ENCODE data around the gene CPSF4L. TPM values are rescaled to one million over a fixed set of nuclear protein-coding genes. Genes with fewer than 3 reads are reported as not detected.

CPSF4L gene
- total RNA-seq, 1 experiment from 2014 or later, result not detected

- ChIA-PET POLR2A (ENCODE audit: low non-redundant PET) (no interaction called here), CTCF (no interaction called here)
- no peaks in the 10 kb centered on the region for H3K9me3 ChIP-seq (ENCODE audit: low read depth, low read length, poor library complexity, severe bottlenecking)
- H3K36me3 ChIP-seq (ENCODE audit: insufficient read depth, low read length, poor library complexity, severe bottlenecking), result no peaks in the 10 kb centered on the region
- no peak for DNase-seq (ENCODE audit: low spot score)
- no peaks in the 10 kb centered on the region for H3K27me3 ChIP-seq (replicated peaks; ENCODE audit: insufficient read depth, low read depth, low read length, poor library complexity)
- no peak for TF ChIP-seq CTCF (conservative IDR thresholded peaks at IDR 0.05; ENCODE audit: low read depth, low read length)
- no peak for TF ChIP-seq EZH2 (IDR thresholded peaks at IDR 0.05; ENCODE audit: borderline replicate concordance, low read depth, low read length, poor library complexity, severe bottlenecking)
- no peak overlapping the region for H3K27ac ChIP-seq (ENCODE audit: low read depth, low read length, poor library complexity, severe bottlenecking)
- no TSS peak for BruUV-seq (replicated peaks)
- no peak overlapping the region for H3K4me3 ChIP-seq (ENCODE audit: low read depth, low read length, poor library complexity, severe bottlenecking)
- intact Hi-C loops (cut with micrococcal nuclease; ENCODE audit: unreplicated experiment), result no loop called here
- H3K4me1 ChIP-seq (ENCODE audit: insufficient read depth, low read length, poor library complexity, severe bottlenecking), result no peaks in the 10 kb centered on the region
Measured at GRCh38 chr17:73261952-73262675, 434 bp upstream of the CPSF4L start.

- no peaks in the 10 kb centered on the region for H3K9me3 ChIP-seq (ENCODE audit: low read depth, low read length, poor library complexity, severe bottlenecking)
- no peak overlapping the region for H3K4me3 ChIP-seq (ENCODE audit: low read depth, low read length, poor library complexity, severe bottlenecking)
- no peaks in the 10 kb centered on the region for H3K36me3 ChIP-seq (ENCODE audit: insufficient read depth, low read length, poor library complexity, severe bottlenecking)
- no TSS peak for BruUV-seq (replicated peaks)
- CTCF ChIA-PET, result interaction anchor here (2.3 kb wide), 1 partner anchor 112 kb away, joined by 7 read pairs; no protein-coding TSS in a partner anchor
- TF ChIP-seq CTCF (conservative IDR thresholded peaks at IDR 0.05; ENCODE audit: low read depth, low read length) (no peak), EZH2 (IDR thresholded peaks at IDR 0.05; ENCODE audit: borderline replicate concordance, low read depth, low read length, poor library complexity, severe bottlenecking) (no peak)
- H3K27ac ChIP-seq (ENCODE audit: low read depth, low read length, poor library complexity, severe bottlenecking), result no peak overlapping the region
- intact Hi-C loops (cut with micrococcal nuclease; ENCODE audit: unreplicated experiment), result loop anchor here (5.0 kb wide), 1 partner anchor 920 kb away; no protein-coding TSS in a partner anchor
- POLR2A ChIA-PET (ENCODE audit: low non-redundant PET), result no interaction called here
- H3K27me3 ChIP-seq (replicated peaks; ENCODE audit: insufficient read depth, low read depth, low read length, poor library complexity), result no peaks in the 10 kb centered on the region
- H3K4me1 ChIP-seq (ENCODE audit: insufficient read depth, low read length, poor library complexity, severe bottlenecking), result no peaks in the 10 kb centered on the region
- DNase-seq (ENCODE audit: low spot score), result no peak
Measured at GRCh38 chr17:73257516-73257915, 4.2 kb downstream of the CPSF4L start.

- H3K9me3 ChIP-seq (ENCODE audit: low read depth, low read length, poor library complexity, severe bottlenecking), result no peaks in the 10 kb centered on the region
- no TSS peak for BruUV-seq (replicated peaks)
- POLR2A ChIA-PET (ENCODE audit: low non-redundant PET), result no interaction called here
- no peaks in the 10 kb centered on the region for H3K36me3 ChIP-seq (ENCODE audit: insufficient read depth, low read length, poor library complexity, severe bottlenecking)
- intact Hi-C loops (cut with micrococcal nuclease; ENCODE audit: unreplicated experiment), result loop anchor here (1.0 to 5.0 kb wide), 2 partner anchors 114 to 921 kb away; no protein-coding TSS in a partner anchor
- CTCF ChIA-PET, result interaction anchor here (0.5 to 4.1 kb wide), 2 partner anchors 104 to 113 kb away, joined by 8 to 34 read pairs; no protein-coding TSS in a partner anchor
- TF ChIP-seq CTCF (conservative IDR thresholded peaks at IDR 0.05; ENCODE audit: low read depth, low read length) (no peak), EZH2 (IDR thresholded peaks at IDR 0.05; ENCODE audit: borderline replicate concordance, low read depth, low read length, poor library complexity, severe bottlenecking) (no peak)
- no peak for DNase-seq (ENCODE audit: low spot score)
- no peaks in the 10 kb centered on the region for H3K4me1 ChIP-seq (ENCODE audit: insufficient read depth, low read length, poor library complexity, severe bottlenecking)
- H3K27ac ChIP-seq (ENCODE audit: low read depth, low read length, poor library complexity, severe bottlenecking), result no peak overlapping the region
- H3K27me3 ChIP-seq (replicated peaks; ENCODE audit: insufficient read depth, low read depth, low read length, poor library complexity), result no peaks in the 10 kb centered on the region
- no peak overlapping the region for H3K4me3 ChIP-seq (ENCODE audit: low read depth, low read length, poor library complexity, severe bottlenecking)
Measured at GRCh38 chr17:73256220-73256619, 5.5 kb downstream of the CPSF4L start.

Measured in A673 (cell line).